GM19238 (cell line): ENCODE measurements around the gene AMPD3.
A peak's percentile ranks its signal among the peaks of the same experiment; 100 is the strongest.

Source experiments
- DNase-seq: peaks from one replicate; pipeline ENCODE4 v3.0.0; 2011; ENCODE audit warnings: low spot score; ENCODE audit not compliant: insufficient read length

Gene AMPD3

GRCh38 chr11:10488121-10488933, 33.3 kb downstream of the AMPD3 start:
- no peak for DNase-seq

- peak; percentile 32 for DNase-seq
Measured at GRCh38 chr11:10488934-10489691, 34.0 kb downstream of the AMPD3 start.

GRCh38 chr11:10490032-10490397, 35.0 kb downstream of the AMPD3 start:
- DNase-seq = no peak

GRCh38 chr11:10490398-10491241, 35.6 kb downstream of the AMPD3 start:
- no peak for DNase-seq

GRCh38 chr11:10492084-10492483, 37.0 kb downstream of the AMPD3 start:
- DNase-seq = no peak

GRCh38 chr11:10493041-10493663, 38.1 kb downstream of the AMPD3 start:
- DNase-seq = no peak

GRCh38 chr11:10494636-10495463, 39.8 kb downstream of the AMPD3 start:
- no peak for DNase-seq

- DNase-seq = no peak
Measured at GRCh38 chr11:10495464-10495786, 40.4 kb downstream of the AMPD3 start.

- no peak for DNase-seq
Measured at GRCh38 chr11:10496296-10496936, 41.4 kb downstream of the AMPD3 start.

GRCh38 chr11:10497371-10498021, 42.4 kb downstream of the AMPD3 start:
- DNase-seq = no peak

GRCh38 chr11:10498022-10498400, 42.9 kb downstream of the AMPD3 start:
- no peak for DNase-seq

GRCh38 chr11:10498426-10499250, 43.6 kb downstream of the AMPD3 start:
- no peak for DNase-seq

GRCh38 chr11:10499452-10499851, 44.4 kb downstream of the AMPD3 start:
- no peak for DNase-seq

GRCh38 chr11:10499874-10500601, 45.0 kb downstream of the AMPD3 start:
- no peak for DNase-seq

GRCh38 chr11:10500757-10501684, 46.0 kb downstream of the AMPD3 start:
- DNase-seq = no peak

GRCh38 chr11:10502065-10502680, 47.1 kb downstream of the AMPD3 start:
- DNase-seq = no peak

- no peak for DNase-seq
Measured at GRCh38 chr11:10502770-10503169, 47.7 kb downstream of the AMPD3 start.
